ENCODE measurements around the gene TXNRD2.
A peak's percentile ranks its signal among the peaks of the same experiment; 100 is the strongest.
"Not testable (repeated sequence)": the region's sequence is repeated elsewhere in the genome, so short reads cannot be mapped to it uniquely, and the experiment has no call there.

The TXNRD2 gene

GRCh38 chr22:19918332-19919106 lies 23.1 kb downstream of the TXNRD2 start:
- no peak for DNase-seq

- no peak for DNase-seq
Observed at GRCh38 chr22:19917389-19918138, 24.1 kb downstream of the TXNRD2 start.

- DNase-seq = no peak
Observed at GRCh38 chr22:19916941-19917340, 24.7 kb downstream of the TXNRD2 start.

- no peak for DNase-seq
Observed at GRCh38 chr22:19916006-19916405, 25.6 kb downstream of the TXNRD2 start.

- no peak for DNase-seq
Observed at GRCh38 chr22:19915287-19915954, 26.2 kb downstream of the TXNRD2 start.

GRCh38 chr22:19914201-19914943 lies 27.2 kb downstream of the TXNRD2 start:
- DNase-seq = no peak

- DNase-seq = no peak
Observed at GRCh38 chr22:19913337-19913936, 28.2 kb downstream of the TXNRD2 start.

GRCh38 chr22:19912271-19912999 lies 29.2 kb downstream of the TXNRD2 start:
- no peak for DNase-seq

- no peak for DNase-seq
Observed at GRCh38 chr22:19911540-19912270, 29.9 kb downstream of the TXNRD2 start.

GRCh38 chr22:19910180-19910744 lies 31.4 kb downstream of the TXNRD2 start:
- no peak for DNase-seq

GRCh38 chr22:19909350-19910179 lies 32.1 kb downstream of the TXNRD2 start:
- DNase-seq = peak; percentile 81

DNA sequence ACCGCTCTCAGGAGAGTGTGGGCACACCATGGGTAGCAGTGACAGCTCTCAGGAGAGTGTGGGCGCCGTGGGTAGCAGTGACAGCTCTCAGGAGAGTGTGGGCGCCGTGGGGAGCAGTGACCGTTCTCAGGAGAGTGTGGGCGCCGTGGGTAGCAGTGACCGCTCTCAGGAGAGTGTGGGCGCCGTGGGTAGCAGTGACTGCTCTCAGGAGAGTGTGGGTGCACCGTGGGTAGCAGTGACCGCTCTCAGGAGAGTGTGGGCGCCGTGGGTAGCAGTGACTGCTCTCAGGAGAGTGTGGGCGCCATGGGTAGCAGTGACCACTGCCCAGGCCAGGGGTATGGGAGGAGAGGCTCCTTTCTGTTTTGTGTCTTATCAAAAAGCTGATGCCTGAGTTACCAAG lies 33.7 kb downstream of the TXNRD2 start:
- DNase-seq = not testable (repeated sequence)

DNA sequence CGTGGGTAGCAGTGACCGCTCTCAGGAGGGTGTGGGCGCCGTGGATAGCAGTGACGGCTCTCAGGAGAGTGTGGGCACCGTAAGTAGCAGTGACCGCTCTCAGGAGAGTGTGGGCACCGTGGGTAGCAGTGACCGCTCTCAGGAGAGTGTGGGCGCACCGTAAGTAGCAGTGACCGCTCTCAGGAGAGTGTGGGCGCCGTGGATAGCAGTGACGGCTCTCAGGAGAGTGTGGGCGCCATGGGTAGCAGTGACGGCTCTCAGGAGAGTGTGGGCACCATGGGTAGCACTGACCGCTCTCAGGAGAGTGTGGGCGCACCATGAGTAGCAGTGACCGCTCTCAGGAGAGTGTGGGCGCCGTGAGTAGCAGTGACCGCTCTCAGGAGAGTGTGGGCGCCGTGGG lies 34.8 kb downstream of the TXNRD2 start:
- not testable (repeated sequence) for DNase-seq

- DNase-seq = no peak
Observed at GRCh38 chr22:19905347-19906276, 36.0 kb downstream of the TXNRD2 start.

- no peak for DNase-seq
Observed at GRCh38 chr22:19904935-19905334, 36.7 kb downstream of the TXNRD2 start.

GRCh38 chr22:19904174-19904856 lies 37.3 kb downstream of the TXNRD2 start:
- no peak for DNase-seq

DNA sequence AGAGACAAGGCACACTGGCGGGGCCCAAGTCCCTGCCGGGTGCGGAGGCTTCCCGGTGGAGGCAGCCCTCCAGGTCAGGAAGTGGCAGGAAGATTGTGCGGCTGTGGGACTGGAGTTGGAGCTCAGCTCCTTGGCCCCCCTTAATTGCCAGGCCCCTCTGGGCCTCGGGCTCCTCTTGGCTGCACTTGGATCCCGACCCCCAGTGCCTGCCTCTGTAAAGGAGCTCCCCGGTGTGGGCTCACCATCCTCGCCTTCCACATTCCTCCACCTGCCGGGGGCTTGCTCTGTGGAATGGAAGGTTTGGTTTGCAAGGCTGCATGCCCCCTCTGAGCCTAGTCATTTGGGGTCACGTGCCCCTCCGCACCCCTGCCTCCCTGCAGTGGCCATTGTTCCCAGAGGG lies 38.1 kb downstream of the TXNRD2 start:
- no peak for DNase-seq

DNA sequence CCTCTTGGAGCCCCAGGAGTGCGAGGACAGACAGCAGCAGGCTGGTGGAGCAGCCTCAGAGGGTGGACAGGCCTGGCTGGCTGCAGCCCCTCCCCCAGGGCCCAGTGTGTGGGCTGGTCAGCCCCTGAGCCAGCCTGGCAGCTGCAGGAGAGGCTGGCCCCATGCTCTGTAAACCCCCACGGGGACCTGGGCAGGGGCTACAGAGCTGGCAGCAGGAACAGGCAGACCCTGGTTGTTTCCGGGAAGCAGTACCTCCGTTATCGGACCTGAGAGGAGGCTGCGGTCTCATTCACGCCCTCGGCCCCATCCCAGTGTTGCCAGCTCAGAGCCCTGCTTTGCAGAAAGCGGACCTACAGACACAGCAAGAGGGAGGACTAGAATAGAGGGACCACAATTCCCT lies 38.6 kb downstream of the TXNRD2 start:
- DNase-seq = no peak

Data from CD4-positive, alpha-beta T cell treated with Interleukin-21 for 1 hour (primary cell).